ENCODE results near the gene NUMB.

Gene NUMB

GRCh38 chr14:73286598-73286997 is 171.7 kb downstream of the NUMB start:
- Mint-ChIP-seq H3K4me1 (ENCODE audit: low read depth) (peaks cover 26% of the 10 kb centered on the region), H3K36me3 (ENCODE audit: low read depth) (peaks cover 40% of the 10 kb centered on the region), H3K4me3 (no peak overlapping the region), H3K27ac (no peak overlapping the region), H3K27me3 (no peaks in the 10 kb centered on the region), H3K9me3 (no peaks in the 10 kb centered on the region)

GRCh38 chr14:73285979-73286378 is 172.4 kb downstream of the NUMB start:
- H3K36me3 Mint-ChIP-seq (ENCODE audit: low read depth) = peaks cover 40% of the 10 kb centered on the region

GRCh38 chr14:73283608-73284379 is 174.6 kb downstream of the NUMB start:
- peaks cover 48% of the 10 kb centered on the region for H3K36me3 Mint-ChIP-seq (ENCODE audit: low read depth)
- H3K27me3 Mint-ChIP-seq = no peaks in the 10 kb centered on the region
- H3K9me3 Mint-ChIP-seq = no peaks in the 10 kb centered on the region
- H3K27ac Mint-ChIP-seq = no peak overlapping the region
- H3K4me1 Mint-ChIP-seq (ENCODE audit: low read depth) = peaks cover 4% of the 10 kb centered on the region
- H3K4me3 Mint-ChIP-seq = no peak overlapping the region

More at GRCh38 chr14:73285979-73286378, 172.4 kb downstream of the NUMB start:
- no peak overlapping the region for H3K4me3 Mint-ChIP-seq
- H3K27ac Mint-ChIP-seq = no peak overlapping the region
- H3K9me3 Mint-ChIP-seq = no peaks in the 10 kb centered on the region
- peaks cover 23% of the 10 kb centered on the region for H3K4me1 Mint-ChIP-seq (ENCODE audit: low read depth)
- no peaks in the 10 kb centered on the region for H3K27me3 Mint-ChIP-seq

- Mint-ChIP-seq H3K4me3 (no peak overlapping the region), H3K9me3 (no peaks in the 10 kb centered on the region), H3K36me3 (ENCODE audit: low read depth) (peaks cover 52% of the 10 kb centered on the region), H3K4me1 (ENCODE audit: low read depth) (peaks cover 4% of the 10 kb centered on the region), H3K27me3 (no peaks in the 10 kb centered on the region), H3K27ac (no peak overlapping the region)
These were observed 177.4 kb downstream of the NUMB start for GRCh38 chr14:73280903-73281302.

- H3K9me3 Mint-ChIP-seq = no peaks in the 10 kb centered on the region
- H3K36me3 Mint-ChIP-seq (ENCODE audit: low read depth) = peaks cover 37% of the 10 kb centered on the region
- H3K27me3 Mint-ChIP-seq = no peaks in the 10 kb centered on the region
- H3K4me1 Mint-ChIP-seq (ENCODE audit: low read depth) = peaks cover 4% of the 10 kb centered on the region
- H3K4me3 Mint-ChIP-seq = no peak overlapping the region
- H3K27ac Mint-ChIP-seq = no peak overlapping the region
These were observed 181.0 kb downstream of the NUMB start for GRCh38 chr14:73277376-73277775.

- no peaks in the 10 kb centered on the region for H3K9me3 Mint-ChIP-seq
- no peak overlapping the region for H3K4me3 Mint-ChIP-seq
- H3K4me1 Mint-ChIP-seq (ENCODE audit: low read depth) = peaks cover under 1% of the 10 kb centered on the region
- peaks cover 33% of the 10 kb centered on the region for H3K36me3 Mint-ChIP-seq (ENCODE audit: low read depth)
- H3K27me3 Mint-ChIP-seq = no peaks in the 10 kb centered on the region
- no peak overlapping the region for H3K27ac Mint-ChIP-seq
These were observed 181.5 kb downstream of the NUMB start for GRCh38 chr14:73276836-73277235.

- Mint-ChIP-seq H3K27ac (no peak overlapping the region), H3K9me3 (no peaks in the 10 kb centered on the region), H3K4me1 (ENCODE audit: low read depth) (peaks cover 15% of the 10 kb centered on the region), H3K4me3 (no peak overlapping the region), H3K36me3 (ENCODE audit: low read depth) (peaks cover 19% of the 10 kb centered on the region), H3K27me3 (peaks cover 15% of the 10 kb centered on the region)
These were observed 184.5 kb downstream of the NUMB start for GRCh38 chr14:73273799-73274198.

GRCh38 chr14:73272393-73272792 is 186.0 kb downstream of the NUMB start:
- H3K36me3 Mint-ChIP-seq (ENCODE audit: low read depth) = peaks cover 19% of the 10 kb centered on the region
- no peak overlapping the region for H3K27ac Mint-ChIP-seq

GRCh38 chr14:73269729-73270531 is 188.4 kb downstream of the NUMB start:
- H3K36me3 Mint-ChIP-seq (ENCODE audit: low read depth) = peaks cover 7% of the 10 kb centered on the region

More at GRCh38 chr14:73272393-73272792, 186.0 kb downstream of the NUMB start:
- Mint-ChIP-seq H3K4me1 (ENCODE audit: low read depth) (peaks cover 15% of the 10 kb centered on the region), H3K4me3 (no peak overlapping the region), H3K27me3 (peaks cover 16% of the 10 kb centered on the region), H3K9me3 (no peaks in the 10 kb centered on the region)

GRCh38 chr14:73267474-73267873 is 190.9 kb downstream of the NUMB start:
- Mint-ChIP-seq H3K9me3 (no peaks in the 10 kb centered on the region), H3K4me1 (ENCODE audit: low read depth) (peaks cover 15% of the 10 kb centered on the region), H3K36me3 (ENCODE audit: low read depth) (no peaks in the 10 kb centered on the region), H3K4me3 (no peak overlapping the region), H3K27me3 (peaks cover 22% of the 10 kb centered on the region), H3K27ac (no peak overlapping the region)

More at GRCh38 chr14:73269729-73270531, 188.4 kb downstream of the NUMB start:
- no peak overlapping the region for H3K27ac Mint-ChIP-seq
- peaks cover 22% of the 10 kb centered on the region for H3K27me3 Mint-ChIP-seq
- peak overlapping the region; percentile 74 for H3K4me3 Mint-ChIP-seq
- H3K4me1 Mint-ChIP-seq (ENCODE audit: low read depth) = peaks cover 15% of the 10 kb centered on the region
- H3K9me3 Mint-ChIP-seq = no peaks in the 10 kb centered on the region

- Mint-ChIP-seq H3K27me3 (peaks cover 22% of the 10 kb centered on the region), H3K4me3 (no peak overlapping the region), H3K36me3 (ENCODE audit: low read depth) (no peaks in the 10 kb centered on the region), H3K4me1 (ENCODE audit: low read depth) (peaks cover 15% of the 10 kb centered on the region), H3K9me3 (no peaks in the 10 kb centered on the region), H3K27ac (no peak overlapping the region)
These were observed 192.0 kb downstream of the NUMB start for GRCh38 chr14:73266317-73266716.

- Mint-ChIP-seq H3K9me3 (no peaks in the 10 kb centered on the region), H3K36me3 (ENCODE audit: low read depth) (no peaks in the 10 kb centered on the region), H3K4me1 (ENCODE audit: low read depth) (peaks cover 13% of the 10 kb centered on the region), H3K27me3 (peaks cover 20% of the 10 kb centered on the region), H3K4me3 (no peak overlapping the region), H3K27ac (no peak overlapping the region)
These were observed 192.7 kb downstream of the NUMB start for GRCh38 chr14:73265721-73266046.

GRCh38 chr14:73264885-73265720 is 193.2 kb downstream of the NUMB start:
- H3K4me1 Mint-ChIP-seq (ENCODE audit: low read depth) = peaks cover 7% of the 10 kb centered on the region
- peaks cover 14% of the 10 kb centered on the region for H3K27me3 Mint-ChIP-seq
- H3K27ac Mint-ChIP-seq = no peak overlapping the region
- no peak overlapping the region for H3K4me3 Mint-ChIP-seq
- H3K9me3 Mint-ChIP-seq = no peaks in the 10 kb centered on the region
- no peaks in the 10 kb centered on the region for H3K36me3 Mint-ChIP-seq (ENCODE audit: low read depth)

GRCh38 chr14:73264080-73264884 is 194.1 kb downstream of the NUMB start:
- Mint-ChIP-seq H3K9me3 (no peaks in the 10 kb centered on the region), H3K27me3 (peaks cover 11% of the 10 kb centered on the region), H3K4me1 (ENCODE audit: low read depth) (peaks cover under 1% of the 10 kb centered on the region), H3K4me3 (no peak overlapping the region), H3K36me3 (ENCODE audit: low read depth) (no peaks in the 10 kb centered on the region), H3K27ac (no peak overlapping the region)

All from stimulated activated naive CD8-positive, alpha-beta T cell treated with anti-CD3 and anti-CD28 coated beads, Interleukin-15, Interleukin-2, amounts not matched to agents 100 ng/mL and 50 ng/mL, for 24 hours (primary cell).